ENCODE data around the gene TUFT1. TPM values are rescaled to one million over a fixed set of nuclear protein-coding genes. Genes with fewer than 3 reads are reported as not detected.

Gene TUFT1
- total and polyA plus RNA-seq, 2 of the 8 experiments (the other 6 are each of a cell fraction or from before 2014, with no cell fraction given), result 7.3 to 10.4 TPM

- no peak for TF ChIP-seq E2F6 (IDR thresholded peaks at IDR 0.05)
- TF ChIP-seq KDM4A (IDR thresholded peaks at IDR 0.05; ENCODE audit: low read depth, low read length, severe bottlenecking), result no peak
- TF ChIP-seq EZH2 (IDR thresholded peaks at IDR 0.05; ENCODE audit: low read depth, low read length, severe bottlenecking), result no peak
- no peak for TF ChIP-seq MAFK (IDR thresholded peaks at IDR 0.05; ENCODE audit: low read depth, low read length)
- no peak for TF ChIP-seq RNF2 (IDR thresholded peaks at IDR 0.05; ENCODE audit: borderline replicate concordance, low read depth, low read length, missing control alignments, poor library complexity, severe bottlenecking)
These were observed 24.0 kb upstream of the TUFT1 start (continued) for GRCh38 chr1:151516031-151516511.
